Renal pelvis (tissue), 4 donors: ENCODE measurements around the gene HCRT. TPM values are rescaled to one million over a fixed set of nuclear protein-coding genes. Genes with fewer than 3 reads are reported as not detected.
"Not testable (repeated sequence)": the region's sequence is repeated elsewhere in the genome, so short reads cannot be mapped to it uniquely, and the experiment has no call there.

Source experiments
- DNase-seq: peaks from one replicate; pipeline ENCODE4 v3.0.0-alpha.2; 2013
- polyA plus RNA-seq, 3 donors: library from polyadenylated mRNA; unstranded; fragments of 120-200 nt; gene quantifications; one replicate each; pipeline ENCODE4 v1.2.1, GENCODE V29; 2013; ENCODE audit not compliant: insufficient read length in 3 of 3

The HCRT gene
- polyA plus RNA-seq, 3 donors, result not detected

DNA sequence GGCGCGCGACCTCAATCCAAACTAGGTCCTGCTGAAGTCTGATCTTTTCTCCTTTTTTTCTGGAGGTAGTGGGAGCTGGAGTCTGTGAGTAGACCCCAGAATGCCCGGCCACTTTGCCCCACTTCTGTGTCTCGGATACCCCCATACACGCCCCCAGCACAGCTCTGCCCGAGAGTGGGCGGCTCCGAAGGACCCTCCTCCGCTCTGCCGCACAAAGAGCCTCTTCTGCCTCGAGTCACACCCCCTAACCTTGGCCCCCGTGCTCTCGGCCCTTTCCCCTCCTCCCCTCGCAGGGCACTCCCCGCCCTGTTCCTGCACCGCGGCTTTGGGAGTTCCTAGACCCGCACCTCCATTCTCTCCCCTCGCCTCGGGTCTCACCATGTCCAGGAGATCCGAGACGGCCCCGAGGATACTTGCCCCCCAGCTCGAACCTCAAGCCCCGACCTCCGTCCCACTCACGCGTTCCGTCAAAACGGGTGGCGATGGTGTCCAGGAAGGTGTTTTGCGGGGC is 4.8 kb downstream of the HCRT start:
- DNase-seq, result no peak

DNA sequence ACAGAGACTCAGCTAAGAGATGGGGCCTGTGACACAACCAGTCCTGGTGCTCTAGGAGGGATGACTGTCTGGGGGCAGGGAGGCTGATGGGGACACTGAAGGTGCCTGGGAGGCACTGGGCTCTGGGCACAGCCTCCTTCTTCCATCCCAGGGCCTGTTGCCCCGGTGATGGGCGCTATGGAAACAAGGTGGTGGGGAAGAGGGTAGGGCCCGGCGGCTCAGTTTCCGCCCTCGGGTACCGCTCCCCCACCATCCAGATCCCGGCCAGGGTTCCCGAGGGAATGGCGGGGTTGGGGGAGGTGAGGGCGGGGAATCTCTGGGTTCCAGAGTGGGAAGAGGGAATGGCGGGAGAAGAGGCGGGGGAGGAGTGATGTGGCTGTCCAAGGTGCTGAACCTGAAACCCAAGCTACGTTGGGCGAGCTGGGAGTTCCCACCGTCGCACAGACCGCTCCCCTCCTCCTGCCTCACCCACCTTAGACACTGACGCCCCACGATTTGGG is 5.3 kb downstream of the HCRT start:
- DNase-seq, result peak; percentile 76

DNA sequence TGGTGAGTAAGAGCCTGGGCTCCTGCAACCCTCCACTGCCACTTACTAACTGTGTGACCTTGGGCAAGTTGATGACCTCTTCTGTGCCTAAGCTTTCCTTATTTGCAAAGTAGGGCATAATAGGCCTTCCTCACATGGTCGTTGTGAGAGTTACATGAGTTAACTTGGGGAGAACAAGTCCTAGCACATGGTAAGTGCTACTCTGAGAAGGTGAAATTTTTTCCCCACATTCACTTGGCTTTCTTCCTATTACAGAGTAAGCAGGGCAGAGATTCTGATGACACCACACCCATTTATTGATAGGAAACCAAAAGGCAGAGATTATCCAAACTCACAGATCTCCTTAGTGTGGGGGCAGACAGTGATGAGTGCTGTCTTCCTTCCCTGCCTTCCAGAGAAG is 5.9 kb downstream of the HCRT start:
- DNase-seq, result no peak

DNA sequence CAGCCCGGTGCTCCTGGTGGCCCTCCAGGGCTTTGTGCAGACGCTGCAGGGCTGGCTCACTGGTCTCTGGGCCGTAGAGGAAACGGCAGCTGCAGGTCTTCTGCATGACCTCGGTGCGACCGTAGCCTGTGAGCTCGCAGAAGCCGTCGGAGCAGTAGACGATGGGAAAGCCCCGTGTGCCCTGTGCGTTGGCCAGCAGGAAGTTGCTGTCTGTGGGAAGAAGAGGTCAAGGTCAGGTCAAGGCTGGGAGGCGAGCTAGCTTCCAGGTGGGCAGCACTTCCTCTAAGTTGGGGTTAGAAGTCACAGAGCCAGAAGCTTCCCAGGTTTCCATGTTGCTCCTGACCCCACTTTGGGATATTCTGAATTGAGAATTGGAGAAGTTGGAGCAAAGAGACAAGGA is 6.4 kb downstream of the HCRT start:
- DNase-seq, result no peak

DNA sequence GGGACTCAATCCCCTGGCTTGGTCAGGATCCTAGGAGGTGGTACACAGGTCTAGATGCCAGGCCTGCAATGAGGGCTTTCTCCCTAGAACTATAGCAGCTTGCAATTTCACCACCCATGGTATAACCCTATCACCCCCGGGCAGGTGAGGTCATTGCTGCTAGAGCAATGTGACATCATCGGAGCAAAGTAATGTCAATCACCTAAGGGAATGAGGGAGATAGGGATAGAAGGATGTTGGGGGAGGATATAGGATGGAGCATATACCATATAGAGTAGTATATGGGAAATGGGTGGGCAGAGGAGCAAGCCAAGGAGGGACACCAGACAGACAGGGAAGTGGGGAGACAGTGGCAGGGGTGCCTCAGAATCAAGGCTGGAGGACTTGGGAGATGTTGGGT is 7.6 kb downstream of the HCRT start:
- no peak for DNase-seq

DNA sequence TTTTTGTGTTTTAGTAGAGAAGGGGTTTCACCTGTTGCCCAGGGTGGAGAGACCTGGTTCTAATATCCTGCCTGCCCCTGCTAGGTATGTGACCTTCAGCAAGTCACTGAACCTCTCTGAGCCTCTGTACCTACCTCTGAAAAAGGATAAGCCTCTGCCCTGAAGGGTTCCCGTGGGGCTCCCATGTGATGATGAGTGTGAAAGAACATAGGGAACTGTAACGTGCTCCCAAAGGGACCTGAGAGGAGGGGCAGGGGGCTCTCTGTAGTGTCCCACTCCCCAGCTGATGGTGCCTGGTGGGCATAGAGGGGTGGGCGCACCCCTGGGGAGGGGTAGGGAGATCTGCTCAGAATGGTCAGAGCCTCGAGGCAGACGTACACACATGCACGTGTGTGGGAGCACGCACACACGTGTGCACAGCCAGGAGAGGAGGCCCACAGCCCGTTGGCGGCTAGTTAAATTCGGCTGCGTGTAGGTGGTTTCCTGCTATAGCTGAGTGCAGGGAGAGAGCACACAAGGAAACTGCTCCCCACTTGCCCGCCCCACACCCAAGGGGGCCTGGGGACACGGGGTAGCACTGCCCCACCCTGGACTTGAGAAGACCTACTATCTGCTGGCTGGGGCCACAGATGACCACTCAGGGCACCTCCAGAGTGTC is 11.0 kb downstream of the HCRT start:
- DNase-seq, result no peak

DNA sequence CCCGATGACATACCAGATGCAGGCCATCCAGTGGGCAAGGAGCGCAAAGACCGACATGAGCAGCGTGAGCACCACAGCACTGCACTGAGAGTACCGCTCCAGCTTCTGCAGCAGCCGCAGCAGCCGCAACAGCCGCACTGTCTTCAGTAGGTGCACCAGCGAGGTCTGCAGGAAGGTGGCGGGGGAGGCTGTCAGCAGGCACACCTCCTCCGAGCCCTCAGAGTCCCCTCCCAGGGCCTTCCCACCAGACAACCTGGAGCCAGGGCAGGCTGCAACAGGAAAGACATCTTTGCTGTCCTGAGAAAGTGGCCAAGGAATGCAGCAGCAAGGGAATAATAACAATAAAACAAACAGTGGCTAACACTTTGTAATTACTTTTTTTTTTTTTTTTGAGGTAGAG is 13.4 kb downstream of the HCRT start:
- no peak for DNase-seq

DNA sequence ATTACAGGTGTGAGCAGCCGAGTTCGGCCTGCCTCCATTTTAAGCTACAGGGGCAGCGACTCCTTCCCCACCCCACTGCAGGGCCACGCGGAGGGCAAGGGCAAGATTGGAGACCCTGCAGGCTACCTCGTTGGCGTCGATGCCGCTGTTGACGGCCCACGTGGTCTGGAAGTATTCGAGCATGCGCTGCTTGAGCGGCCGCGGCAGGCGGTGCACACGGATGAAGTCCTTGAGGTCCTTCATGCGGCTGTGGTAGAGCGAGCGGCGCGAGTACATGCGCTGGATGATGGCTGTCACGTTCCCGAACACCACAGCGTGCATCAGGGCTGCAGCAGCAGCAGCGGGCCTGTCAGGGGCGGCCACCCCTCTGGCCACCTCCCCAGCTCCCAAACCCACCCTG is 15.9 kb downstream of the HCRT start:
- no peak for DNase-seq

DNA sequence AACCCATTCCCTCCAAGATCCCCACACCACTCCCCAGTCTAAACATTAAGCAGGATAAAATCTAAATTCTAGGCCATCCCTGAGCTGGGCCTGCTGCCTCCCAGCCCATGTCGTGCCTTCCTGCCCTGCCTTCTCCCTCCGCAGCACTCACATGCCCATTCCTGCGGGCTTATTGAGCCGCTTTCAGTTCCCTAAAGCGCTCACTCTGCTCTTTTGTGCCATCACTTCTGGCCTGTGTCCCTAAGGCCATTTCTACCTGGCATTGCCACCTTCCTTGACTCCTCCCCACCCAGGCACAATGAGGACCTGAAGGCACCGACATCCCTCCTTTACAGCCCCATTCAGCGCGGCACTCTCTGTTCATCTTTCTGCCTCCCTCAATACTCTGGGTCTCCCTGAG is 17.4 kb downstream of the HCRT start:
- DNase-seq, result no peak

DNA sequence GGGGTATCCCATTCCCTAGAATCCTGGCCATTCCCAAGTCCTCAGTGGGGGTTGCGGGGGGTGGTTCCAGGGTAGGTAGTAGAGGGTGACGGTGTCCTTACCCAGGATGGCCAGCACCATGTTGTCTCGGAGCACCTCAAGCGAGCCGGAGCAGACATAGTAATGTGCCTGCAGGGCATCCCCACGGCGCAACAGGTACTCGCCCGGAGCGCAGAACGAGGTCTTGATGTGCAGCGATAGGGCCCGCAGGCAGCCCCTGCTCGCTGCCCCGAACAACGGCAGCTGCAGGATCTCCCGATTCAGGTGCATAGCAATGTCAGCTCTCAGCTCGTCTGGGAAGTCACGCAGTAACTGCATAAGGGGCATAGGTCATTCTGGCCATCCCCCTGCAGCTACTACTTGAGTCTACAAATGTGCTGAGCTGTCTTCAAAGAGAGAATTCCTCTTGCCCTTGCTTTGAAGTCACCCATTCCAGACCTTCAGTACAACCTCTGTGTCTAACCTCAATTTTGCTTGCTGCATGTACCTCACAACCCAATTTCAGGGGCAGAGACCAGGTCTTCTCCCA is 19.0 kb downstream of the HCRT start:
- no peak for DNase-seq

DNA sequence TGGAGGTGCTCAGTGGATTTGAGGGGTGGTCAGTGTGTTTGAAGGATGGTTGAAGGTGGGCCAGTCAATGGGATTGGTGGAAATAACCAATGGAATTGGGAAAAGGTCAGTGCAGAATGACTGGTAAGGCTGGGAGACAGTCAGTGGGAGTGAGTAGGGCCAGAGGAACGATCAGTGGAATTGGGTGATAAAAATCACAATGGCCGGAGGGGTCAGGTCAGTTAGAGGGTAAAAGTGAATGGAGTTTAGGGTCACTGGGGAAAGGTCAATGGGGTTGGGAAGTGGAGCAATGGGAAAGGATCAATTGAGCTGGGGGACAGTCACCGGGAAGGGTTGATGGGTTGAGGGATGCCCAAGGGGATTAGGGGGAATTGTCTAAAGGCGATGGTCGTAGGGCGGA is 19.5 kb downstream of the HCRT start:
- no peak for DNase-seq

DNA sequence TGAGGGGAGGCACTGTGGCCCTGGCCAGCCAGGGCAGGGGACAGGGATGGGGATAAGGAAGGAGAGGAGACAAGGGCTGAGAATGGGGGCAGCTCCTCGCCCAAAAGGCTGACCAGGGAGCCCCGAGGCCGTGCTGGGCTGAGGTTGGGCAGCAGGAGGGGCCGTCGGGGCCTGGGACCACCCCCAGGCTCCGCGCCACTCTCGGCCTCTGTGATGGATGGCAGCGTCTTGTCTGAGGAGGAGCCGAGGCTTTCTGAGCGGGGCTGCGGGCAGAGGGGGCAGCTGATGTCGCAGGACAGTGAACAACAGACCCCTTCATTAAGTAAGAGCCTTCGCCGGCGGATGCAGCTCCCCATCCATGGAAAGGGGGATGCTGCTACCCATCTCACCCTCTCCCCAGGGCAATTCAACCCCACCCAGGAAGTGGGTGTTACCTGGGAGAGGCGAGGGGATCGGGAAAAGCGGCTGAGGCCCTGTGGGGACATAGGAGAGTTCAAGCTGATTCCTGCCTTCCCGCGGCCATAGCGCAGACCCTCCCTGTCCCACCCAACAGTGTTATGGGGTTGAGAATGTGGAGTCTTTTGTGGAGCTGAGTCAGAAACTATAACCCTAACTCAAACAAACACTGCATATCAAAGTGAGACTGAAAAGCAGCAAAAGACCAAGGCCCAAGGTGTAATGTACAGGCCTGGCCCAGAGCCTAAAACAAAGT is 21.4 kb downstream of the HCRT start:
- DNase-seq, result no peak

DNA sequence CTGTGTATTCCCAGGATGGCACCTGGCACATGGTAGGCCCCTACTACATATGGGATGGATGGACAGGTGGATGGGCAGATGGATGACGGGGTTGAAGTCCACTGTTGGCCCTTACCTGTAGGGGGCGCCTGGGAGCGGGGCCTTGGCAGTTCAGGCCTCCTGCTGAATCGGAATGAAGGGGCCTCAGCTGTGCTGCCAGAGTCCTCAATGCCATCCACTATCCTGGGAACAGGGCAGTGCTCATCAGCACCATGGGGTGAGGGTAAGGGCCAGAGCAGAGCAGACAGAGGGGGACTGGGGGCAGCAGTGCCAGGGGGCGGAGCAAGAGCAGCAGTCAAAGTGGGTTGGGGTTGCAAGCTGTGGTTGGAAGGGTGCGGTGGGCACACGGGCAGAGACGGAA is 22.1 kb downstream of the HCRT start:
- DNase-seq, result no peak

DNA sequence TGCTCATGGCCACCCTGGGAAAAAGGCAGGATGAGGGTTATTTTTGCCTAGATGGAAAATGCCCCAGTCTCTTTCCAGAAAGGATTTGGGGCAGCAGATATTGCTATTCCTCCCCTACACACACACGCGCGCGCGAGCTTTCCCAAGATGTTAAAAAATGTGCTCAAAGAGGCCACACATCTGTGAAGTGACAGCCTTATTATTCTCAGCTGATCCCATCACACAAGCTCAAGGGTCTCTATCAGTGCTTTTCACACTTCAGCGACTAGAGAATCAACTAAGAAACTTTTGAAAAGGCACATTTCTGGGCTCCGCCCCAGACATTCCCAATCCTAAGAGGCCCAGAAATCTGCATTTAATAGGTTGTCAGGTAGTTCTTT is 24.7 kb downstream of the HCRT start:
- DNase-seq, result no peak

DNA sequence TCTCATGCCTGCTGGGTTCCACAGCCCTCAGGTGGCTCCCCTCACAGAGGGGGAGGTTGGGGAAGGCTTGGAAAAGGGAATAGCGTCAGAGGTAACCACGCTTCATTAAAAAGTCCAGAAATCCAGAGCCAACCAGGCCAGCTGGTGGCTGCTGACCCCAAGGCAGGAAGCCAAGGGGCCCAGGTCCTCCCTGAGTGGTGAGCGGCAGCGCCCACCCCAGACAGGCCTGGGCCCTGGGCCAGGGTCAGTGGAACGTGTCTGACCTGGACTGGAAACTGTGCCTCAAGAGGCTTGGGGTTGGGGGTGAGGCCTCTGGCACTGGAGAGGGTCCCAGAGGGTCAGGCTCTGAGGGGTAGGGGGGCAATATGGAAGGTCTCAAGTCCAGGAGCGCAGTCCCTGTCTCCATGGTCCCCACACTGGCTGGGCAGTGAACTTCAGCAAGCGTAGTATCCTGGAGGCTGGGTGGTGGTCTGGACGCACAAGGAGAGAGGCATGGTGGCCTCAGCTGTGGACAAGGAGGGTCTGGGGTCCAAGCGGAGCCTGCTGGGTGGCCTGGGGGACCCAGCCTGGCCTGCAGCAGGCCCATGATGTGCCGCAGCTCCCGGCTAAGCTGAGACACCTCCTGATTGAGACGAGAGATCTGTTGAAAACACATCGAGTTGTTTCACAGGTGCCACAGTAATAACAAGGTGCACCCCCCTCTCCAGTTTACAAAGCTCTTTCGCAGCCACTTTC is 25.3 kb downstream of the HCRT start:
- no peak for DNase-seq

DNA sequence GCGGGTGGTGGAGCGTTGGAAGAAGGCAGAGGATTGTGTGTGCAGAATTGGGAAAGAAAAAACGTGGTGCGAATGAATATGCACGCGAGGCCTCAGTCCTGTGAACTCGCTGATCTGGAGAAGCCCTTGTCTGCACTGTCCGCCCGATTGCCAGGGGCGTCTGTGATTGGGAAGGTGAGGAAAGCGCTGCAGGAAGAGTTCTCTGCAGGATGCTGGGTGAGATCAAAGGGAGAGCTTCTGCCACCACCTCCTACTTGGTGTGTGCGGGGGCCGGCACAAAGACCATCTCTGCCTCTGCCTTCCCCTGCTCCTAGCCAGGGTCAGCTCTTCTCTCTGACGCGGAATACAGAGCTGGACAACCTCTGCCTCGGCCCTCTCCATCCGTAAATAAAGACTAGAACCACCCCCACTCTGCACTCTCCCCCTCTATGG is 29.6 kb downstream of the HCRT start:
- no peak for DNase-seq

DNA sequence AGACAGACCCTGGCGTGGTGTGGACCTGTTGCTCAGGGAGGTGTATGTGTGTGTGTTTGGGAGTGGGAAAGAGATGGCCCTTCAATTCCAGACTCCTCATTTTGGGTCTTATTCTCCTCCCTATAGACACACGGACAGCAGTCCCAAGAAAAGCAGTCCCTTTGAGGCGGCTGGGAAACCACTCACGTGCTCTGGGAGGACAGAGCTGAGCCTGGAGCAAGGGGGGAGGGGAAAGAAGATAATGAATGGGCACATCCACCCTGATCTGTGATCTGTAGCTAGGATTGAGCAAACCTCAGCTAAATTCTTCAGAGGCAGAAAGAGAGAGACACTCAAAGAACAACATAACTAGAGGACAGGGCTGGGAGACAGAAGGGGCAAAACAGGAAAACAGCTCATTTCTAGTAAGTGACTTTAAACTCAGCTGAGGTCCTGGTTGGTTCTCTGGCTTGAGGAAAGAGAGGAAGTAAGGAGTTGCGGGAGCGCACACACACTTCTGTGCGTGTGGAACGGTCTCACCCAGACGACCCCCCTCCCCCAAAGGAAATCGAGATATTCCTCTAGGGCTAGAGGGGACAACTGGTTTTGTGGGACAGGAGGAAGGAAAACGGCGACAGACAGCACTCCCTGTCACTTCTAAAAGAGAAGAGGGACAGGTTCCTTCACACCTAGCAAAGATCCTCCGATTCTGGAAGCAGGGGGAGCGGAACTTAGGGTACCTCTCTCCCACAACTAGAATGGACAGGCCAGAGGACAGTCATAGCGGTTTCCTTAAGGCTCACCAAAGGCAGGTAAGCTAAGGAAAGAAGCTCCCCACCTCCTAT is 31.1 kb downstream of the HCRT start:
- DNase-seq, result no peak

DNA sequence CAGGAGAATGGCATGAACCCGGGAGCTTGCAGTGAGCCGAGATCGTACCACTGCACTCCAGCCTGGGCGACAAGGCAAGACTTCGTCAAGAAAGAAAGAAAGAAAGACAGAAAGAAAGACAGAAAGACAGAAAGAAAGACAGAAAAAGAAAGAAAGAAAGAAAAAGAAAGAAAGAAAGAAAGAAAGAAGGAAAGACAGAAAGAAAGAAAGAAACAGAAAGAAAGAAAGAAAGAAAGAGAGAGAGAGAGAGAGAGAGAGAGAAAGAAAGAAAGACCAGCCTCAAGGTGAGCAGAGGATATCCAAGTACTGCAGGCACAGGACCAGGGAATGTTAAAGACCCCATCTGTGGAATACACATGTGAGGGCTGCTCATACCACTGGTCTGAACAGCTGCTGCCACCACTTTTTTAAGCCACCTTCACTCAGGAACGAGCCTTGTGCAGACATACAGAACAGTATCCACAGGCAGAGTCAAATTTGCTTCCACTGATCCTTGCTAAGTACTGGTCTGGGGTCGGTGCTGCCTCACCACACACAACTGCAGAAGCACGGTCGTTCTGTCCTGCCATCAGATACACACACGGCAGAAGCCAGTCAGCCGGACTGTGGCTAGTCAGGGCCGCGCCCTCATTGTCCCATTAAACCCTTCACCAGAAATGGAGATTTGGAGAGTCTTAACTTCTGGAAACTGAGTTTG is 38.2 kb downstream of the HCRT start:
- DNase-seq, result no peak

DNA sequence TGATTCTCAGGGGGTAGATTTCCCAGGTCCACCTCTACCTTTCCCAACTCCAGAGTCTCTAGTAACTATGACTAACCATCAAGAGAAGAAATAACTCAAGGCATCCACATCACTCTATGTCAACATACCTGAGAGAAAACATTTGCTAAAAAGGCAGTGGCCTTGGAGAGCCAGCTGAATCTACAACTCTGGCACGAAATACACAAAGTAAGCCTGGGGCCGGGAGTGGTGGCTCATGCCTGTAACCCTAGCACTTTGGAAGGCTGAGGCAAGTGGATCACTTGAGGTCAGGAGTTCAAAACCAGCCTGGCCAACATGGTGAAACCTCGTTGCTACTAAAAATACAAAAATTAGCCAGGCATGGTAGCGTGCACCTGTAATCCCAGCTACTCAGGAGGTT is 42.1 kb downstream of the HCRT start:
- not testable (repeated sequence) for DNase-seq

DNA sequence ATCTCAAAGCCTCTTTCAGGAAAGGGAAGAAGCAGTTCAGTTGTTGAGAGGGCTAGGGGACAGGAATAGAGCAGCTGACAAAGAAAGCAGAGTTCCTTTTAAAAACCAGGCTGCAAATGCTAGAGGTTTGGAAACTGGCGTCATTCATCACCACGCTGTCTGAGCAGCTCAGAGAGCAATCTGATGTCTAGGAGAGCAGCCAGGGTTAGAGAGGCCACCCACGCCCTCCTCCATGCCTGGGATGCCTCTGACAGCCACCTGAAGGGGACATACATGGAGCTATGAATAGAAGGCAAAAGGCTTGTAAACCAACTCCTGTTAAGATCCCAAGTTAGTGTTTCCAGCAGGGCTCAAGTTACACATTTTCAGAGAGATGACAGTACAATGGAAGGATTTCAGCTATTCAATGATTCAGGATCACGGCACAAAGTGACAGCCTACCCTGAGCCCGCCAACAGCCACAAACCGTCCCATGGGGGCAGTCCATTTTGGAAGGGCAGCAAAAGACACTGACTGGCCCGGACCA is 42.8 kb downstream of the HCRT start:
- DNase-seq, result no peak

DNA sequence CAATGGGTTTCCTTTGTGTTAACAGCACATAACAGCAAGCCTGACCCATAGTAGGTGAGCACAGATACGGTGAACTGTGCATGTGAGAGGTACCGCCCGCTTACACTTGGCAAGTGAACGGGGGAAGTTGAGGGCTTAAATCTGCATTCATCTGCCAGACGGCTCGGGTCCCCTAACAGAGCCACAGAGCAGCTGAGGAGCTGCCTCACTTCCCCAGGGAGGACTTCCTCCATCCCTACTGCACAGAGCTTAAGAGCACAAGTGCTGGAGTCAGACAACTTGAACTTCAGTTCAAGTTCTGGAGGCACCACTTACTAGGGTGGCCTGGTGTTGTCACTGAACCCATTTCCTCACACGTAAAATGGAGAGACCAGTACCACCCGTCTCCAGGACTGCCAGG is 43.9 kb downstream of the HCRT start:
- no peak for DNase-seq
